Iris pigment epithelial cell (primary cell): Measurements from ENCODE around the gene ADI1.
"Not testable (repeated sequence)": the region's sequence is repeated elsewhere in the genome, so short reads cannot be mapped to it uniquely, and the experiment has no call there.

ENCODE experiments used
- DNase-seq: peaks from one replicate; pipeline ENCODE4 v3.0.0-alpha.2; 2011; ENCODE audit warnings: low read depth

The ADI1 gene

DNA sequence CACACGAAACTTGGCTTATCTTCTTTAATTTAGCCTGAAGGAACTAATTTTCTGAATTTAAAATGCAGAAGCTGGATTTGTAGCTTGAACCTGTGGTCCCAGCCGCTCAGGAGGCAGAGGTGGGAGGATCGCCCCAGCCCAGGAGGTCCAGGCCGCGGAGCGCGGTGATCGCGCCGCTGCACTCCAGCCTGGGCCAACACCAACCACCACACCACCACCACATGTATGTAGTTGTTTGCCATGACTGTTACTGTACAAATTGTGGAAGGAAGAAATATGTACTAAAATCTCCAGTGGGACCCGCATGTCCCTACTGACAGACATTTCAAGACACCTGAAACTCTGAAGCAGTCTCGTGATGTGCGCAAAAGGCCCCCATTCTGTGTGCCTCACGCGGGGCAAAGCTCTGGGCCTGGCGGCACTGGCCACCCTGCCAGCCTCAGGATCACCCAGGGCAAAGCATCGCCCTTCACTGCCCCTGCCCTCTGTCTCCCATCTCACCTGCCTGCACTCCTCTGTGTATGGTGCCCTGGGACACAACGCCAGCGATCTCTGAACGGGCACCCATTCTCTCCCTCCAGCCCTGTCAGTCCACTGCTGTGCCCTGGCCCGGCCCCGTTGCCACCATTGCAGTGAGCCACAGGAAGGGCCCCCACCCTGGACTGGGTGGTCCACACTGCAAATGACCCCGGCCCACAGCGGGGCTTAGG lies 10.1 kb upstream of the ADI1 start:
- DNase-seq = no peak

DNA sequence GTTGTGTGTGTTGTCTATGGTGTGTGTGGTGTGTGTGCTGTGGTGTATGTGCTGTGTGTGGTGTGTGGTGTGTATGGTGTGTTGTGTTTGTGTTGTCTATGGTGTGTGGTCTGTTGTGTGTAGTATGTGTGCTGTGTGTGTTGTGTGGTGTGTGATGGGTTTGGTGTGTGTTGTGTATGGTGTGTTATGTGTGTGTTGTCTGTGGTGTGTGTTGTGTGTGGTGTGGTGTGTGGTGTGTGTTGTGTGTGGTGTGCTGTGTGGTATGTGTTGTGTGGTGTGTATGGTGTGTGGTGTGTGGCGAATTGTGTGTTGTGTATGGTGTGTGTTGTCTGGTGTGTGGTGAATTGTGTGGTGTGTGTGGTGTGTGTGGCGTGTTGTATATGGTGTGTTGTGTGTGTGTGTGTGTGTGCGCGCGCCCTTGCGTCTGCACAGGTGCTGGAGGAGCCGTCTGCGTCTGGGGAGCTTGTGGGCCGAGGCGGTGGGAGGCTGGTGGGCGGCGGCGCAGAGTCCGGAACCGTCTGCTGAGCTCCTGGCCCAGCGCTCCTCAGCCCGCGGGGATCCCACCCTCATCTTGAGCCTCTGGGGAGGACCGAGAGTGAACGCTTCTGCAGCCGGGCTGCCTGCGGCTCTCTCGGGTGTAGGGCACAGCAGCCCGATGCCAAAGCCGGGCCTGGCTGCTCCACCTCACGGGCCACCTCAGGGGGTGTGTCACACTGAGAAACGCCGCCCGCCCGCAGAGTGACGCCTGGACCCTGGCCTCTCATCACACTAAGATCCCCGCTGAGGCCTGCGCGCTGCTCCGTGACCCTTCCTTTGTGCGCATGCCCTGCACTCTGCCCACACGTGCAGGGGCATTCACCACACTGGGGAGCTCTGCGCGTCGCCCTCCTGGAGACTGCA lies 8.8 kb upstream of the ADI1 start:
- no peak for DNase-seq

DNA sequence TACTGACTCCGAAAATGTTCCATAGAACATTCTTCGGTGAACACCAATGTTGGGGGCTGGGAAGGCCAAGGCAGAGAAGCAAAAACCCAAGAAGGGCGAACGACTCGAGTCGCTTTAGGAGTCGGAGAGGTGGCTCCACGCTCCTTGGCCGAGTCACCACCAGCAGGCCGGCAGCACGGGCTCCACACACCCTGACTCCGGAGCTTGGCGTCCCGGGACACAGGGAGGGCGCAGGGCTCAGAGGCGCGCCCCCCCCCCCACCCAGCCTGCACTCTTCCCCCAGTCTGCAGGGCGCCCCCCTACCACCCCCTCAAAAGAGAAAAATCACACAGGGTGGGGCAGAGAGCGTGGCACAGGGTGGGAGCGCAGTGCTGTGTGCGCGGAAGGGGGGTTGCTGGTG lies 7.5 kb upstream of the ADI1 start:
- no peak for DNase-seq

- DNase-seq = peak; percentile 52
These were observed 4.3 kb upstream of the ADI1 start for GRCh38 chr2:3523551-3524041.

DNA sequence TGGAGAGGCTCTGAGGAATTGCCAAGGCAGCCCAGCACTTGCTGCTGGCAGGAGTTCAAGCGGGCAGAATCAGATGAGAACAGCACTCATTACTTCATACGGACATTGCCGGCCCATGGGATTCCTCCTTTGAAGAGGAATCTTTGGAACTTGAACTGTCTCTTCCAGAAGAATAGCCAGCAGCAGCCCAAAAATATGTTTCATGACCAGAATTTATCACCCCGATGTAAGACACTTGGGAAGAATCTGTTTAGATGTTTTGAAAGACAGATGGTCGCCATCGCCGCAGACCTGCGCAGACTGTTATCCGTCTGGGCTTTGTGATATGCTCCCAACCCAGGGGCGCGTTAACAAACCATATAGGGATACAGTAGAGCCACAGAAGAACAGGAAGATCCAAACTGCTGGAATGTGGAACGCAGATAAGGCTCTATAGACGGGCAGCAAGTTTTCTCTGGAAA lies 3.7 kb upstream of the ADI1 start:
- DNase-seq = no peak

DNA sequence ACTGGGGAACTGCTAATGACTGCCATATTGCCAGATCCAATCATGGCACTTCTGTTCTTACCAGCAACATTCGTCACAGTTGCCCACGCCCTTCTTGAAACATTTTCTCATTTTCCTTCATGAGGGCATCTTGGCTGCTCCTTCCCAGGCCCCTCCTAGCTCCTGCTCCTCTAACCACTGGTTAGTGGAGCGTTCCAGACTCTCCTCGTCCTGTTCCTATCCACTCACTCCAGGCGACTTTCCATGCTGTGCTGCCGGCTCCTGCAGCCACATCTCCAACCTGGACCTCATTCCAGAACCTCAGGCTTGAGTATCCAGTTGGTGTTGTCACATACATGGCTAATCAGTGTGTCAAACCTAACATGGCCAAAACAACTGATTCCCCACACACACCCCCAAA lies 1.3 kb upstream of the ADI1 start:
- DNase-seq = no peak

- peak; percentile 94 for DNase-seq
These were observed 656 bp downstream of the ADI1 start for GRCh38 chr2:3518496-3519254.

DNA sequence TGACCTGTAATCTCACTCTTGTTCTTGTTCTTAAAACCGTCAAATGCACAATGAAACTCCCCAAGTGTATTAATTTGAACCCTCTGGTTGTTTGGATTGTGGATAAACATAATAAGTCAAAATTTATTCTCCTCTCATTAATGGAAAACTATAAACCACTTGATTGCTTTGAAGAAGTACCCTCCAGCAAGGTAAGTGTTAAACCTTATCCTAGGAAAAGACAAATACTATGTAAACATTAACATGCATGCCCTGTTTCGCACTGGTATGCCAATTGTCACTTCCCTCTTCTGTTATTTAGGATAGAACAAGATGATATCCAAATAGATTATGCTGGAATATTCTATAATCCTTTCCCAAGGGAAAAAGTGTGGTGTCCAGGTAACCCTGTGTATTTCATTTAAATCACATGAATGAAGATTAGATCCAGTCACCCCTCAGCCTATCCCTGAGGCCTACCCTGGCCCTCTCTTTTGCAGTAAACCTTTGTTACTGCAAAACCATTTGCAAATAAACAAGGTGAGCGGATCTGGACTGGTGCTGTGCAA lies 1.3 kb downstream of the ADI1 start:
- no peak for DNase-seq

DNA sequence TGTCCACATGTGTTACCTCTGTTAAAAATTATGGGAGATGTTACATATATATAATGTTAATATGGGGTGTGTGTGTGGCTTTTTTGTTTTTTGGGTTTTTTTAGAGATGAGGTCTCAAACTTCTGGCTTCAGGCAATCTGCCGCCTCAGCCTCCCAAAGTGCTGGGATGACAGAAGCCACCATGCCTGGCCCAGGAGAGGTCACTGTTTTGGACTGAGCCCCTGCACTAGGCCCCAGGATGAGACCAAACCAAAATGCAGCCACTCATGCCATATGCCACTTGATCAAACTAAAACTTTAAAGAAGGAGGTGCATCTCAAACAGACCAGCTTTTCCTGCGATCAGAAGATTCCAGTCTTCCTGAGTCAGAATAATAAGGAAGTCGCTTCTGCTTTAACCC lies 2.5 kb downstream of the ADI1 start:
- DNase-seq = no peak

GRCh38 chr2:3515438-3515837 lies 3.9 kb downstream of the ADI1 start:
- not testable (repeated sequence) for DNase-seq

GRCh38 chr2:3513026-3513810 lies 6.1 kb downstream of the ADI1 start:
- no peak for DNase-seq

DNA sequence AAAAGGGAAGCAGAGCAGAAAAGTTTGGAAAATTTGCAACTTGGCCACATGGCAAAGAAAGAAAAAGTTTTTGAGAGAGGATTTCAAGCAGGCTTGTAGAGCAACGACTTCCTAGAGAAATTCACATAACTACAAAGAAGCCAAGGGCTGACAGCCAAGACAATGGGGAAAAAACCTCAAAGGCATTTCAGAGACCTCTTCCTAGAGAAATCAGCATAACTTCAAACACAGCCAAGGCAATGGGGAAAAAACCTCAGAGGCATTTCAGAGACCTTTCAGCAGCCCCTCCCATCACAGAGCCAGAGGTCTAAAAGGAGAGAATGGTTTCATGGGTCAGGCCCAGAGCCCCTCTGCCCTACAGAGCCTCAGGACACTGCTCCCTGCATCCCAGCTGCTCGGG lies 7.2 kb downstream of the ADI1 start:
- DNase-seq = no peak

DNA sequence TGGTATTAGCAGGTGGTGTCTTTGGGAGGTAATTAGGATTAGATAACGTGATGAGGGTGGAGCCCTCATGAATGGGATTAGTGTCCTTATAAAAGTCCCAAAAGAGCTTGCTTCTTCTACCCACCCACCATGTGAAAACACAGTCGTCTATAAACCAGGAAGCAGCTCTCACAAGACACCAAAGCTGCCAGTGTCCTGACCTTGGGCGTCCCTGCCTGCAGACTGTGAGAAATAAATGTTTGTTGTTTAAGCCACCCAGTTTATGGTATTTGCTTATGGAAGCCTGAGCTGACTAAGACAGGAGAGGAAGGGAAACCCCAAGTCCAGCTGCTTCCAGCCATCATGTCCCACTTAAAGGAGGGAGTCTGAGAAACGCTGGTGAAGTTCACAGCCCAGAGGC lies 13.6 kb downstream of the ADI1 start:
- DNase-seq = peak; percentile 50

- no peak for DNase-seq
These were observed 14.6 kb downstream of the ADI1 start for GRCh38 chr2:3504741-3505140.

DNA sequence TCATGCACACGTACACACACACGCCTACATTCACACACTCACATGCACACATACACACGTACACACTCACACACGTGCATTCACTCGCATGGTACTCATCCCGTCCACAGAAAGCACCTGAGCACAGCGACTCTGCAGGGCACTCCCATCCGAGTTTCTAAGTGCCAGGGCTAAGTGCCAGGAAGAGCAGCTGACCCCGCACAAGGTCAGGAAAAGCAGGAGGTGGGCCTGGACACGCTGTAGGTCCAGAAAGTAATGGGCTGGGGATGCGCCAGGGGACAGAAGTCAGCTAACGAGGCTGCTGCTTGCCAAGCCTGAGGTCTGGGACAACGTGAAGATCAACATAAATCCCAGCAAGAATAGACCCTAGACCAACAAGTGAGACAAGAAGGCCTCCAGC lies 15.8 kb downstream of the ADI1 start:
- DNase-seq = no peak

GRCh38 chr2:3503046-3503445 lies 16.3 kb downstream of the ADI1 start:
- no peak for DNase-seq

DNA sequence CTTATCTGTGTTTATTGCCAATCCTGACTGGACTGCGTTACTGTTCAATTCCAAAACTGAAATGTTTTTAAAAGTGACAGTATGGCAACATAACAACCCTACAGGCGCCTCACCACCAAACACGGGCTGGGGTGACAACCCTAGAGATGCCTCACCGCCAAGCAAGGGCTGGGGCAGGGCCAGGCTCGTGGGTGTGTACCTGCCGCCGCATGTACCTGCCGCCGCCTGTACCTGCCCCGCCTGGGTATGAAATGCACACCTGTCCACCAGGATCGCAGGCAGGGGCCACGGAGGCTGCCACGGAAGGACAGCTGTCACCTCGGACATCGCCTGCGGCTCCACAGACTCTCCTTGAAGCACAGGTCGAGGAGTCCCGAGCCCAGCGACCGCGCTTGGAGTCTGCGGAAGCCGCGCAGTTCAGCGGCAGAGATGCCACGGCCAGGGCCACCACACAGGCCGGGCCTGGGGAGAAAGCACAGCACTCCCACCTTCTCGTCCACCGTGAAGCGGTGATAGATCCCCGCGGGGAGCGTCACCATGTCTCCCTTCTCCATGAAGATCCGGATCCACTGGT lies 18.9 kb downstream of the ADI1 start:
- DNase-seq = no peak

DNA sequence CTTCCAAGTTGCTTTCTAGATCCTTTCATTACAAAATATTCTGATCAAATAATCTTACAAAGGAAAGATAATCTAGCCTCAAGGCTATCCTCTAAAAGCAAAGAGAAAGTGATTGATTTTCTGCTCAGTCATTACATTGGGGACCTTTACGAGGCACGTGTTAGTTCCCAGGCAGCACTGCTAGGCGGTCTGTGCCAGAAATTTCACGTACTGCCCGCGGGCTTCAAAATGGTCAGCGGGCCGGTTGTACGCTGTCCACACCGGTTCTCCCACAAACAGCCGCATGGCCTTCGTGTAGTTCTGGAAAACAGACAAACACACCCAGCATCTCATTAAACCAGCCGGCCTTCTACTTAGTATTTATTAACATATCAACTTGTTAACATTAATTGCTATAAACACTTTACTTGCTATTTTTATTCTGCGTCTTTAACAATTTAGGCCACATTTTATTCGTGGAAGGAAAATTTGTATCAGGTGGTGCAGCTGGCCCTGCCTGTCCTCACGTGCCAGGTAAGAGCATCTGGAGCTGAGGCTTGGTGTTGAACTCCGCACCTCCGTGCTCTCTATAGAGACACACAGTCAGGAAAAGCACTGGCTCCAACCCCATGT lies 20.4 kb downstream of the ADI1 start:
- DNase-seq = no peak

GRCh38 chr2:3496708-3497080 lies 22.6 kb downstream of the ADI1 start:
- not testable (repeated sequence) for DNase-seq

DNA sequence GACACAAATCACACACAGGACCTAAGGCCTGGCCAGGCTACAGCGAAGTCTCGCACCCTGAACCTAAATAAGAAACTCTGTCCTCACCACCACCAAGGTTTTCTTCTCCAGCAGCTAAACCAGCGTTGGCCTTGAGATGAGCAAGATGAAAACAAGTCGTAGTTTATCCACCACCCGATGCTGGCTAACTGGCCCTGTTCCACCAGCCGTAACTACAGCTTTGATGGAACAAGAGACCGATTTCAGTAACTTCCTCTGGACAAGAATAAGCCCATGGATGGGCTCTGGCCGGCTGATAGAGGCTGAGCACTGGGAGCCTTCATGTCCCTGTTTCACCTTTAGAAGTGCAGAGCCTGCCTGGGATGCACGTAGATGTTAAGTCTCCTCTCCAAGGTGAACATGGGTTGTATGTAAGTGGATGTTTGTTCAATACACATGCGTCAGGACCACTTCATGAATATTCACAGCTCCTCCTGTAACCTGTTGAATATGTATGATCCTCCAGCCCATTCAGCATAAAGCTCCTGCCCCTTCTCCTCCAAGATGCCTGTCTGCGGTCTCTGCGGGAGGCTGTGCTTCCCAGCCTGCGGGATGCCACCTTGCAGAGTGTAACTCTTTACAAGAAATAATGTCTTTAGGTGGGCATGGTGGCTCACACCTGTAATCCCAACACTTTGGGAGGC lies 24.2 kb downstream of the ADI1 start:
- DNase-seq = no peak
